ENCODE results near the gene CDH4.

Gene CDH4

GRCh38 chr20:61281286-61281795 is 29.3 kb downstream of the CDH4 start:
- no peak for DNase-seq (ENCODE audit: low read depth in 2 of 2)

GRCh38 chr20:61284752-61285151 is 32.7 kb downstream of the CDH4 start:
- DNase-seq (ENCODE audit: low read depth in 2 of 2): no peak

GRCh38 chr20:61285152-61285645 is 33.1 kb downstream of the CDH4 start:
- no peak for DNase-seq (ENCODE audit: low read depth in 2 of 2)

GRCh38 chr20:61285691-61286090 is 33.6 kb downstream of the CDH4 start:
- no peak for DNase-seq (ENCODE audit: low read depth in 2 of 2)

- DNase-seq (ENCODE audit: low read depth in 2 of 2): no peak
Observed at GRCh38 chr20:61287583-61288275, 35.7 kb downstream of the CDH4 start.

GRCh38 chr20:61288331-61288784 is 36.3 kb downstream of the CDH4 start:
- no peak for DNase-seq (ENCODE audit: low read depth in 2 of 2)

GRCh38 chr20:61289166-61289565 is 37.1 kb downstream of the CDH4 start:
- DNase-seq (ENCODE audit: low read depth in 2 of 2): no peak

- DNase-seq (ENCODE audit: low read depth in 2 of 2): no peak
Observed at GRCh38 chr20:61290721-61291120, 38.7 kb downstream of the CDH4 start.

GRCh38 chr20:61291166-61291829 is 39.2 kb downstream of the CDH4 start:
- no peak for DNase-seq (ENCODE audit: low read depth in 2 of 2)

- no peak for DNase-seq (ENCODE audit: low read depth in 2 of 2)
Observed at GRCh38 chr20:61292391-61292790, 40.3 kb downstream of the CDH4 start.

GRCh38 chr20:61292821-61293612 is 41.0 kb downstream of the CDH4 start:
- no peak for DNase-seq (ENCODE audit: low read depth in 2 of 2)

- DNase-seq (ENCODE audit: low read depth in 2 of 2): no peak
Observed at GRCh38 chr20:61293951-61294350, 41.9 kb downstream of the CDH4 start.

GRCh38 chr20:61295249-61295648 is 43.2 kb downstream of the CDH4 start:
- no peak for DNase-seq (ENCODE audit: low read depth in 2 of 2)

- DNase-seq (ENCODE audit: low read depth in 2 of 2): no peak
Observed at GRCh38 chr20:61295682-61296628, 43.9 kb downstream of the CDH4 start.

GRCh38 chr20:61296629-61297019 is 44.6 kb downstream of the CDH4 start:
- DNase-seq (ENCODE audit: low read depth in 2 of 2): no peak

- DNase-seq (ENCODE audit: low read depth in 2 of 2): no peak
Observed at GRCh38 chr20:61297491-61297890, 45.4 kb downstream of the CDH4 start.

- DNase-seq (ENCODE audit: low read depth in 2 of 2): no peak
Observed at GRCh38 chr20:61297986-61298385, 45.9 kb downstream of the CDH4 start.

GRCh38 chr20:61298661-61299060 is 46.6 kb downstream of the CDH4 start:
- DNase-seq (ENCODE audit: low read depth in 2 of 2): no peak

- no peak for DNase-seq (ENCODE audit: low read depth in 2 of 2)
Observed at GRCh38 chr20:61299104-61299503, 47.0 kb downstream of the CDH4 start.

- no peak for DNase-seq (ENCODE audit: low read depth in 2 of 2)
Observed at GRCh38 chr20:61299618-61300017, 47.6 kb downstream of the CDH4 start.

GRCh38 chr20:61300293-61300692 is 48.2 kb downstream of the CDH4 start:
- no peak for DNase-seq (ENCODE audit: low read depth in 2 of 2)
